Thoracic aorta (tissue), 2 donors: ENCODE data around the gene GNPDA1. TPM values are rescaled to one million over a fixed set of nuclear protein-coding genes. Genes with fewer than 3 reads are reported as not detected.

Source experiments
- ATAC-seq: fragments of 150-250 bp; one replicate; pipeline ENCODE4 v1.8.0; 2017; ENCODE audit warnings: low read depth; ENCODE audit not compliant: insufficient number of reproducible peaks, low FRiP score
- DNase-seq: peaks from one replicate; pipeline ENCODE4 v3.0.0-alpha.2; 2020; ENCODE audit warnings: low spot score
- H3K27ac ChIP-seq, 2 donors: fragments of 200-600 bp; sonication (generic); 1 replicate in 1 of 2; 2 replicates in 1 of 2; pipeline ENCODE4 v1.5.1; 2016; ENCODE audit warnings: mild to moderate bottlenecking in 2 of 2, moderate library complexity in 2 of 2
- H3K27me3 ChIP-seq: fragments of 200-600 bp; sonication (generic); replicated peaks from 2 replicates; pipeline ENCODE4 v1.6.0; 2016; ENCODE audit warnings: mild to moderate bottlenecking; ENCODE audit not compliant: insufficient read depth
- H3K36me3 ChIP-seq: fragments of 200-600 bp; sonication (generic); one replicate; pipeline ENCODE4 v1.5.1; 2016
- H3K4me1 ChIP-seq, 2 donors: fragments of 200-600 bp; sonication (generic); 1 replicate in 1 of 2; 2 replicates in 1 of 2; pipeline versions ENCODE4 v1.5.1 to v1.6.0; 2016; ENCODE audit warnings: low read depth in 2 of 2, mild to moderate bottlenecking in 1 of 2; ENCODE audit not compliant: control insufficient read depth in 1 of 2
- H3K4me3 ChIP-seq: fragments of 200-600 bp; sonication (generic); 2 replicates; pipeline ENCODE4 v1.5.1; 2016; ENCODE audit warnings: mild to moderate bottlenecking
- H3K9me3 ChIP-seq: fragments of 200-600 bp; sonication (generic); 2 replicates; pipeline ENCODE4 v1.5.1; 2016
- total RNA-seq, 2 donors: library from RNA; depleted of rRNA; stranded (reverse); fragments of >200 nt; gene quantifications; one replicate each; pipeline versions ENCODE4 v1.1.0 to v1.2.3, GENCODE V29; 2016
- TF ChIP-seq, protein P1 (sequence below): fragments of 200-600 bp; sonication (generic); IDR thresholded peaks from one replicate; pipeline ENCODE4 v1.5.1; 2019; ENCODE audit warnings: antibody characterized with exemption

Gene GNPDA1
- total RNA-seq, 2 donors from 2014 or later = 15.8 to 26.5 TPM

DNA sequence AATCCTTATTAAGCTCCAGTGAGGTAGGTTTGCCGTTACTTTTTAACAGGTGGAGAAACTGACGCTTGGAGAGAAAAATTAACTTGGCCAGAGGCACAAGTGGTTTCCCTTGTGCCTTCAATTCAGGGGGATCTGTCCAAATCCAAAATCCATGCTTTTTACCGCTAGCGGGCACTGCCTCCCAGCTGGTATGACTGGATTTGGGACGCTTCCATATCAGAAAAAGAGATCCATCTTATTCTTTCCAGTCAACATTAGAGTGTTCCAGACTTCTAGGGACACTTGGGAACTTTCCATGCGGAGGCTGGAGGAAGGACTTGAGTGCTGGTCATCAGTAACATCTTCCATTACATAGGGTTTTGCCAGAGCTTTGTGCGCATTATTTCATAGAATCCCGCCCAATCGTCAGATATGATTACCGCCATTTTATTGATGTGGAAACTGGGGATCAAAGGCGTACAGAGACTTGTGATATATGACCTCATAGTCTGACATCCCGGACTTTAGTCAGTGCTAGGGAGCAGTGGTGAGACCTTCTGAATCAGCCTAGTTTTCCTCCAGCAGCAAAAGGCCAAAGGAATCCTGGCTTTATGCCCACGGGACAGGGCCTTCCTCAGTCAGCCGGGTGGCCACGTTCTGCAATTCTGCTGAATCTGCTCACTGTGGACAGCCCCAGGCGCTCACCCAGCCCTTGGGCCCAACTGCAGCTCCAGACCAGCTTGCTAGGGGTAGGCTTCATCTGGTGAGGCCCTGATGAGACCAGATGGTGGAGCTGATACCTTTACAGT lies 1.1 kb upstream of the GNPDA1 start:
- Histone ChIP-seq H3K27me3 (no peaks in the 10 kb centered on the region), H3K36me3 (no peaks in the 10 kb centered on the region), H3K9me3 (no peaks in the 10 kb centered on the region), H3K4me3 (no peak overlapping the region), H3K27ac (peak overlapping the region; percentile 52 to 81), H3K4me1 (peaks cover 12 to 25% of the 10 kb centered on the region in 2 donors)
- TF ChIP-seq, protein P1, sequence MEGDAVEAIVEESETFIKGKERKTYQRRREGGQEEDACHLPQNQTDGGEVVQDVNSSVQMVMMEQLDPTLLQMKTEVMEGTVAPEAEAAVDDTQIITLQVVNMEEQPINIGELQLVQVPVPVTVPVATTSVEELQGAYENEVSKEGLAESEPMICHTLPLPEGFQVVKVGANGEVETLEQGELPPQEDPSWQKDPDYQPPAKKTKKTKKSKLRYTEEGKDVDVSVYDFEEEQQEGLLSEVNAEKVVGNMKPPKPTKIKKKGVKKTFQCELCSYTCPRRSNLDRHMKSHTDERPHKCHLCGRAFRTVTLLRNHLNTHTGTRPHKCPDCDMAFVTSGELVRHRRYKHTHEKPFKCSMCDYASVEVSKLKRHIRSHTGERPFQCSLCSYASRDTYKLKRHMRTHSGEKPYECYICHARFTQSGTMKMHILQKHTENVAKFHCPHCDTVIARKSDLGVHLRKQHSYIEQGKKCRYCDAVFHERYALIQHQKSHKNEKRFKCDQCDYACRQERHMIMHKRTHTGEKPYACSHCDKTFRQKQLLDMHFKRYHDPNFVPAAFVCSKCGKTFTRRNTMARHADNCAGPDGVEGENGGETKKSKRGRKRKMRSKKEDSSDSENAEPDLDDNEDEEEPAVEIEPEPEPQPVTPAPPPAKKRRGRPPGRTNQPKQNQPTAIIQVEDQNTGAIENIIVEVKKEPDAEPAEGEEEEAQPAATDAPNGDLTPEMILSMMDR = no peak
- peak; percentile 45 for DNase-seq
- peak; percentile 30 for ATAC-seq

GRCh38 chr5:142012186-142012785 lies 541 bp downstream of the GNPDA1 start:
- H3K9me3 ChIP-seq = no peaks in the 10 kb centered on the region
- peaks cover 12 to 25% of the 10 kb centered on the region in 2 donors for H3K4me1 ChIP-seq
- TF ChIP-seq, protein P1 = peak; percentile 25
- peak overlapping the region; percentile 82 to 85 for H3K27ac ChIP-seq
- peak overlapping the region; percentile 93 for H3K4me3 ChIP-seq
- ATAC-seq (peak; percentile 8), DNase-seq (no peak)
- H3K27me3 ChIP-seq = no peaks in the 10 kb centered on the region
- H3K36me3 ChIP-seq = no peaks in the 10 kb centered on the region

DNA sequence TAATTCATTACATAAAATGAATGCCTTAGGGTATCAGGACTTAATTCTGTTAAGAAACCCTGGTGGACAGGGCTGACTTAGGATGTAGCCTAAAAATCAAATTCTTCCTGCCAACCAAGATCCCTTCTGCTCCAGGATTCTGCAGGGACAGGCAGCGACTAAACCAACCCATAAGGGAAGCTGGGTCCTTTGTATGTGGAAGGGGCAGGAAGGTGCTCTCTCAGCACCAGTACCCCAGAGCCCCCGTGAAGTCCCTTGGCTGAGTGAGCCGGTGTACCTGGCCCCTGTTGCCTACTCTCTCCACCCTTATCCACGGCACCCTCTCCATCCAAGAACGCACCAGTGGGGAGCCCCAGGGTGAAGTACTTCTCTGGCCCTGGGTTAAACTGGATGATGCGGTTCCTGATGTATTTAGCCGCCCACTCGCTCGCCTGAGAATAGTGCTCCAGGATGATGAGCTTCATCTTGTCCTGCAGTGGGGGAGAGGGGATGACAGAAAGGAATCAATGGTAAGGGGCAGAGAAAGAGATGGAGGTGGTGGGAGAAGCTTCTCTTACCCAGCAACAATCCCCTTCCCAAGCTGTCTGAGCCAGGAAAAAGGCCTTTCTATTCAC lies 1.1 kb downstream of the GNPDA1 start:
- peak overlapping the region; percentile 82 to 85 for H3K27ac ChIP-seq
- TF ChIP-seq, protein P1 = no peak
- DNase-seq (no peak), ATAC-seq (no peak)
- no peaks in the 10 kb centered on the region for H3K27me3 ChIP-seq
- H3K4me1 ChIP-seq = peaks cover 12 to 25% of the 10 kb centered on the region in 2 donors
- H3K36me3 ChIP-seq = no peaks in the 10 kb centered on the region
- H3K9me3 ChIP-seq = no peaks in the 10 kb centered on the region
- peak overlapping the region; percentile 93 for H3K4me3 ChIP-seq

GRCh38 chr5:142009886-142010285 lies 2.9 kb downstream of the GNPDA1 start:
- ATAC-seq (no peak), DNase-seq (no peak)
- Histone ChIP-seq H3K36me3 (peaks cover 12% of the 10 kb centered on the region), H3K4me3 (no peak overlapping the region), H3K27ac (no peak overlapping the region), H3K27me3 (no peaks in the 10 kb centered on the region), H3K4me1 (peaks cover 10 to 25% of the 10 kb centered on the region in 2 donors), H3K9me3 (no peaks in the 10 kb centered on the region)
- TF ChIP-seq, protein P1 = no peak

GRCh38 chr5:142008813-142009212 lies 4.0 kb downstream of the GNPDA1 start:
- ATAC-seq = no peak
- H3K4me3 ChIP-seq = no peak overlapping the region
- peaks cover 2 to 18% of the 10 kb centered on the region in 2 donors for H3K4me1 ChIP-seq
- DNase-seq = no peak
- H3K27ac ChIP-seq = no peak overlapping the region
- H3K9me3 ChIP-seq = no peaks in the 10 kb centered on the region
- peaks cover 14% of the 10 kb centered on the region for H3K36me3 ChIP-seq
- no peaks in the 10 kb centered on the region for H3K27me3 ChIP-seq
- TF ChIP-seq, protein P1 = no peak
